ENCODE data around the gene NUAK2.

DNA sequence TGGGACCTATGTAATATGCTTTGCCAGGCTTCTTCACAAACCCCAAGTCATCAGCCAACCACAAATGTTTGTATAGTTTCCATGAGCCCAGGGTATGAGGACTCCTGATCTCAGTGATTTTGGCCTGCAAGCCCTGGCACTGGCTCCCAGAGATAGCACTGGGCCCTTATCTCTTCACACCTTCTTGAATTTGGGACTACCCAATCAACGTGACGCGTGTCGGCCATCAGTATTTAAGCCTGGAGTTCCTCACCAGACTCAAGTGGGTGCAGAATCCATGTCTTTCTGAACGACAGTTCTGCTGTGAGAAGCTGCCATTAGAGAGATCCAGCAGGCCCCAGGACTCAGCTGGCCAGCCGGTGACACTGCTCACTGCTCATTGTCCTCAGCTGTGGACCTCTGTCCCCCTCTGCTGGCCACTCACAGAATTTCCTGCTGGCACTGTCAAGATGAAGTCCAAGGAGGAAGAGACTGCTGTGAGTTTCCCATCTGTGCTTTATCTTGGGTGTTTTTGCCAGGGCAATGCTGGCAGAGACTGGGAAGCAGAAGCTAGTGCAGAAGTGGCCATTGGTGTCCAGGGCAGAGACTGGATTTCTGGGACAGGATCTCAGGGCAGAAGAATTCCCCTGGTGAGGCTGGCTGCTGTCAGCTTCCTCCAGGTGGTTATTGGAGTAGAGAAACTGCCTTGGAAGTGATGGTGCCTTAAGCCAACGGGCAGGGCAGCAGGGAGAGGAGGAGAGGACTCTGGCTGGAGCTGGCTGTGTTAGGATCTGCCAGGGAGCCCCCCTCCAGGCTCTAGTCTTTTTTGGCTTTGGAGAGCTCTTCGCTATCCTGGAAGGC lies 65.4 kb downstream of the NUAK2 start:
- TF ChIP-seq, protein P1, sequence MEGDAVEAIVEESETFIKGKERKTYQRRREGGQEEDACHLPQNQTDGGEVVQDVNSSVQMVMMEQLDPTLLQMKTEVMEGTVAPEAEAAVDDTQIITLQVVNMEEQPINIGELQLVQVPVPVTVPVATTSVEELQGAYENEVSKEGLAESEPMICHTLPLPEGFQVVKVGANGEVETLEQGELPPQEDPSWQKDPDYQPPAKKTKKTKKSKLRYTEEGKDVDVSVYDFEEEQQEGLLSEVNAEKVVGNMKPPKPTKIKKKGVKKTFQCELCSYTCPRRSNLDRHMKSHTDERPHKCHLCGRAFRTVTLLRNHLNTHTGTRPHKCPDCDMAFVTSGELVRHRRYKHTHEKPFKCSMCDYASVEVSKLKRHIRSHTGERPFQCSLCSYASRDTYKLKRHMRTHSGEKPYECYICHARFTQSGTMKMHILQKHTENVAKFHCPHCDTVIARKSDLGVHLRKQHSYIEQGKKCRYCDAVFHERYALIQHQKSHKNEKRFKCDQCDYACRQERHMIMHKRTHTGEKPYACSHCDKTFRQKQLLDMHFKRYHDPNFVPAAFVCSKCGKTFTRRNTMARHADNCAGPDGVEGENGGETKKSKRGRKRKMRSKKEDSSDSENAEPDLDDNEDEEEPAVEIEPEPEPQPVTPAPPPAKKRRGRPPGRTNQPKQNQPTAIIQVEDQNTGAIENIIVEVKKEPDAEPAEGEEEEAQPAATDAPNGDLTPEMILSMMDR (IDR thresholded peaks at IDR 0.05) = peak; percentile 90 to 97 (median 94)
- TF ChIP-seq POLR2A (IDR thresholded peaks at IDR 0.05) = no peak
